AG04450 (cell line): ENCODE results near the gene IRAK4. TPM values are rescaled to one million over a fixed set of nuclear protein-coding genes. Genes with fewer than 3 reads are reported as not detected.

Source experiments
- CTCF ChIA-PET: fragments of 300-600, 350-600 bp; formaldehyde crosslinking; extraction: SDS; loops from one replicate; lab custom pipeline; 2022; ENCODE audit warnings: antibody characterized with exemption, inconsistent platforms; lab: Charles Lee
- POLR2A ChIA-PET: fragments of 350-600 bp; formaldehyde crosslinking; extraction: SDS; loops from one replicate; lab custom pipeline; 2021; ENCODE audit warnings: antibody characterized with exemption, inconsistent platforms; lab: Yijun Ruan, JAX
- DNase-seq: peaks from one replicate; pipeline ENCODE4 v3.0.0-alpha.2; 2011; ENCODE audit warnings: low read depth, low spot score
- H3K27ac ChIP-seq: one replicate; pipeline ENCODE4 v1.5.1; 2012; ENCODE audit warnings: low read depth, low read length, control low read depth
- H3K27me3 ChIP-seq: one replicate; pipeline ENCODE4 v1.6.0; 2012; ENCODE audit warnings: low read length; ENCODE audit not compliant: control insufficient read depth, insufficient read depth
- H3K4me3 ChIP-seq: 2 replicates; pipeline ENCODE4 v1.5.1; 2011; ENCODE audit warnings: mild to moderate bottlenecking, low read depth, low read length, control low read depth
- H3K9me3 ChIP-seq: 2 replicates; pipeline ENCODE4 v1.5.1; 2012; ENCODE audit warnings: low read length; ENCODE audit not compliant: control insufficient read depth, insufficient read depth
- polyA plus RNA-seq: library from polyadenylated mRNA; depleted of rRNA; stranded (reverse); fragments of >200 nt; gene quantifications from 2 replicates; pipeline ENCODE4 v1.2.3, GENCODE V29; 2011; rRNA removed
- TF ChIP-seq, protein P1 (sequence below): IDR thresholded peaks from 2 replicates; pipeline ENCODE4 v1.5.1; 2011; ENCODE audit warnings: low read depth, low read length, control low read depth, inconsistent platforms

IRAK4 gene
- polyA plus RNA-seq, 1 experiment: 29.4 TPM

DNA sequence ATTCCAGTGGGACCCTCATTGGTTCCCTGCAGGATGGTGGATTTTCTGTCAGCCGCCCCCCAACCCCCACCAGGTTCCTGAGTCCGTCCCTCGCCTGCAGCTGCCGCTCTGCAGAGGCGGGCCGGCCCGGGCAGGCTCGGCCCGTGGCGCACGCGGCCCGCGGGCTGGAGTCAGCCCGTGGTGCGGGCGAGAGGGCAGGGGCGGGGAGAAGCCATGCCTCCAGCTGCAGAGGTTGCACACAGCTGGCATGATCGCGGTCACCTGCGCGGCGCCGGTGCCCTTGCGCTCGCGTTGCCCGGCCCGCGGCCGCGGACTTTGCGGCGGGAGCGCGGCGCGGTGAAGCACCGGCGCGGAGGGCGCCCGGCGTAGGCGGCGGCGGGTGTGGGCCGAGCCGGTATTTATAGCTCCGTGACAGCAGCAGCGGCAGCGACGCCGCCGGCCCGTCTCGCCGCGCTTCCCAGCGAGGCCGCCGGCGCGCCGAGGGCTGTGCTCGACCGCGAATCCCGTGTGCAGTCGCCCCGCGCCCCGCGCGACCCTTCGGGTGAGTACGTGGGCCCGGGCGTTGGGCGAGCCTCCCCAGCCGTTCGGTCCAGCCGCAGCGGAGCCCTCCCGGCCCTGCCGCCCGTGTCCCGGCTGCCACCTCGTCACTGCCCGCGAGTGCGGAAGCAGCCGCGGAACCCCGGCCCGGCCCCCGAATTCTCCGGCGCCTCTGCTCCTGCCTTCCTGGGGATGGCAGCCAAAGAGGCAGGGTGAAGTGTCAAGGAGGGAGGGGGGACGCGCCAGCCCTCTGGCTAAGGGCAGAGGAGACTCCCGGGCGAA, 77.1 kb downstream of the IRAK4 start, which contains the start of gene TMEM117:
Gene TMEM117 (plus strand): TSS at position 426 of the 819 bp plus-strand sequence.
- ChIA-PET CTCF (interaction anchor here (1.0 to 2.1 kb wide), 2 partner anchors 12 to 47 kb away, joined by 3 to 7 read pairs; no protein-coding TSS in a partner anchor), POLR2A (interaction anchor here (1.1 to 2.3 kb wide), 2 partner anchors 19 to 30 kb away, joined by 3 to 22 read pairs; partner anchors contain the start of gene TWF1)
- peak within 1 kb of the TSS; percentile 82 for H3K27ac ChIP-seq
- H3K27me3 ChIP-seq: no peaks in the 10 kb centered on the region
- TF ChIP-seq, protein P1, sequence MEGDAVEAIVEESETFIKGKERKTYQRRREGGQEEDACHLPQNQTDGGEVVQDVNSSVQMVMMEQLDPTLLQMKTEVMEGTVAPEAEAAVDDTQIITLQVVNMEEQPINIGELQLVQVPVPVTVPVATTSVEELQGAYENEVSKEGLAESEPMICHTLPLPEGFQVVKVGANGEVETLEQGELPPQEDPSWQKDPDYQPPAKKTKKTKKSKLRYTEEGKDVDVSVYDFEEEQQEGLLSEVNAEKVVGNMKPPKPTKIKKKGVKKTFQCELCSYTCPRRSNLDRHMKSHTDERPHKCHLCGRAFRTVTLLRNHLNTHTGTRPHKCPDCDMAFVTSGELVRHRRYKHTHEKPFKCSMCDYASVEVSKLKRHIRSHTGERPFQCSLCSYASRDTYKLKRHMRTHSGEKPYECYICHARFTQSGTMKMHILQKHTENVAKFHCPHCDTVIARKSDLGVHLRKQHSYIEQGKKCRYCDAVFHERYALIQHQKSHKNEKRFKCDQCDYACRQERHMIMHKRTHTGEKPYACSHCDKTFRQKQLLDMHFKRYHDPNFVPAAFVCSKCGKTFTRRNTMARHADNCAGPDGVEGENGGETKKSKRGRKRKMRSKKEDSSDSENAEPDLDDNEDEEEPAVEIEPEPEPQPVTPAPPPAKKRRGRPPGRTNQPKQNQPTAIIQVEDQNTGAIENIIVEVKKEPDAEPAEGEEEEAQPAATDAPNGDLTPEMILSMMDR: no peak
- H3K4me3 ChIP-seq: peak within 1 kb of the TSS; percentile 72
- no peaks in the 10 kb centered on the region for H3K9me3 ChIP-seq
- DNase-seq: no peak

DNA sequence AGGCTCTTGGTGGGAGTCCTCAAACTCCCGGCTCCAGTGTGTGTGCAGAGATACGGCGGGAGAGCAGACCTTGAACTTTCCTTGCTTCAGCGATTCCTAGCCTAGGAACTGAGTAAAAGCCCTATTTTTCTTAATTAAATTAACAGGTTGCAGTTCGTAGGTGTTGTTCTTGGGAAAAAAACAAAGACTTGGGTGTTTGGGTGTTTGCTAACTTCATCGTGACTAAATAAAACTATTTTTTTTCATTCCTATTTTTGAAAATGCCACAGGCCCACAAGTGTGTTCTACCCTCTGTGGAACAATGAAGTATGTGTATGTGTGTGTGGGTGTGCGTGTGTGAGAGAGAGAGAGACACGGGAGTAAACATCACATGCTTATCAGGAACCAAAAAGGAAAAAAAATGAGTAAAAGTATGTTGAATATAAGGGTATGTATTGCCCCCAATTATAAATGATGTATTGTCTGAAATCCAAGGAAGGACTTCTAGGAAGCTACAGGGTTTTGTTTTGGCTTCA, 77.8 kb downstream of the IRAK4 start:
- no peaks in the 10 kb centered on the region for H3K9me3 ChIP-seq
- TF ChIP-seq, protein P1: no peak
- H3K27me3 ChIP-seq: no peaks in the 10 kb centered on the region
- H3K27ac ChIP-seq: peak overlapping the region; percentile 82
- POLR2A ChIA-PET: interaction anchor here (2.3 kb wide), 1 partner anchor 30 kb away, joined by 22 read pairs; the partner anchor contains the start of gene TWF1
- peak overlapping the region; percentile 72 for H3K4me3 ChIP-seq
- no peak for DNase-seq
- CTCF ChIA-PET: interaction anchor here (0.9 kb wide), 1 partner anchor 20 kb away, joined by 3 read pairs; no protein-coding TSS in a partner anchor

Other genes with a start within 250 kb of the IRAK4 start
- gene ADAMTS20, start 206.7 kb upstream of the IRAK4 start, polyA plus RNA-seq: not detected in 2 replicates
- 9.1 and 15.2 TPM in 2 replicates for gene PUS7L, start 161 bp upstream of the IRAK4 start, polyA plus RNA-seq
- 101 and 147 TPM in 2 replicates for gene TWF1, start 47.4 kb downstream of the IRAK4 start, polyA plus RNA-seq
- 11.3 and 15.4 TPM in 2 replicates for gene TMEM117, start 77.1 kb downstream of the IRAK4 start, polyA plus RNA-seq